Natural killer cell treated with Interleukin-12 subunit alpha and Interleukin-12 subunit beta and Interleukin-15 and Interleukin-18, amount 100 ng/mL, for 72 hours (primary cell): Measurements from ENCODE around the gene RALGPS1. TPM values are rescaled to one million over a fixed set of nuclear protein-coding genes. Genes with fewer than 3 reads are reported as not detected.
"Not testable (repeated sequence)": the region's sequence is repeated elsewhere in the genome, so short reads cannot be mapped to it uniquely, and the experiment has no call there.

Experiments
- ATAC-seq, 2 donors: fragments of 150-1000 bp; cut with Tn5 transposase in 1 of 2; sonication (Bioruptor Pico), chemical (Tn5 transposase) in 1 of 2; 2 replicates each; pipeline ENCODE4 v1.10.0; 2021
- DNase-seq: peaks from one replicate; pipeline ENCODE4 v3.0.0; 2022; ENCODE audit warnings: low spot score
- H3K27ac Mint-ChIP-seq, 2 donors: 1 replicate in 1 of 2; 2 replicates in 1 of 2; pipeline ENCODE4 v1.8.0; 2022; ENCODE audit warnings: mixed read lengths in 2 of 2, mild to moderate bottlenecking in 1 of 2, moderate library complexity in 1 of 2
- H3K27me3 Mint-ChIP-seq, 2 donors: 1 replicate in 1 of 2; 2 replicates in 1 of 2; pipeline ENCODE4 v1.8.0; 2022; ENCODE audit warnings: mixed read lengths in 2 of 2
- H3K36me3 Mint-ChIP-seq: one replicate; pipeline ENCODE4 v1.8.0; 2022; ENCODE audit warnings: mixed read lengths
- H3K4me1 Mint-ChIP-seq, 2 donors: 1 replicate in 1 of 2; 2 replicates in 1 of 2; pipeline ENCODE4 v1.8.0; 2022; ENCODE audit warnings: low read depth in 2 of 2, mixed read lengths in 2 of 2, mild to moderate bottlenecking in 1 of 2
- H3K4me3 Mint-ChIP-seq: one replicate; pipeline ENCODE4 v1.8.0; 2022; ENCODE audit warnings: mixed read lengths
- H3K9me3 Mint-ChIP-seq: 2 replicates; pipeline ENCODE4 v1.8.0; 2022; ENCODE audit warnings: mixed read lengths
- total RNA-seq, 2 donors: library from RNA; stranded (reverse); gene quantifications; one replicate each; pipeline ENCODE4 v1.2.3, GENCODE V29; 2022

The RALGPS1 gene
- total RNA-seq, 2 donors from 2014 or later: 4.4 to 7.0 TPM

DNA sequence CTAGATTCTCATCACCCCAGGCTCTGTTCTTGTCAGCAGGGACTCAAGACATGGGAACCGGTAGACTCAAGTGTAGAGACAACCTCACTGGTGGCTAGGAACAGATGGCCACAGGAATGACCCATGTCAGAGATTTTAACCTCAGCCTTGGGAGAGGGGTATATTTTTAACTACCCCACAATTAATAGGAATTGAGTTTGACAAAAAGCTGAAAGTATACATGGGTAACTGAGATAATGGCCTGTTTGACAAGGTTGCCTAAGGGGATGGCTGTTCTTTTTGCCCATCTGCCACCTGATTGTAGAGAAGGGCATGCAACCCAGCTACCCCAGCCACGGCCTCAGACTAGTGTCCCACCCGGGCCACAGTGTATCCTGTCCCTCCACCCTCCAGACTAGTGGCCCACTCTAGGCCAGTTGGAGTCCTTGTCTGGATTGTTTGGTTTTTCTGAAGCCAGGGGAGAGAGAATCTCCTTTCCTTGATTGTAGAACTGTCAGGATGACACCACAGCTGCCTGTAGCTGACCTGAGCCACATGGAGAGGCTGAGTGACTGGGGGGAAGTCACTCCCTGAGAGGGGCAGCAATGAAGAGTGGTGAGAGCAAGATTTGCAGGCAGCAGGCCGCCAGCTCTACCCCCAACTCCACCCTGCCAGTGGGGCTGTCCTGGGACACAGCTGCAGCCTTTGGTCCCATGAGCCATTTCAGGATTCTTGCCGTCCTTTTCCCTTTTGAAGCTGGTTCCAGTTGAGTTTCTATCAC lies 222.5 kb downstream of the RALGPS1 start:
- DNase-seq (no peak), ATAC-seq (no peak)
- H3K9me3 Mint-ChIP-seq: no peaks in the 10 kb centered on the region

GRCh38 chr9:127137640-127138360 lies 223.2 kb downstream of the RALGPS1 start:
- no peak overlapping the region for H3K4me3 Mint-ChIP-seq
- H3K27ac Mint-ChIP-seq: no peak overlapping the region
- no peak for DNase-seq
- H3K4me1 Mint-ChIP-seq: no peaks in the 10 kb centered on the region
- no peaks in the 10 kb centered on the region for H3K36me3 Mint-ChIP-seq
- no peaks in the 10 kb centered on the region for H3K9me3 Mint-ChIP-seq
- no peaks in the 10 kb centered on the region for H3K27me3 Mint-ChIP-seq
- no peak for ATAC-seq

More for the DNA sequence above, 222.5 kb downstream of the RALGPS1 start:
- Mint-ChIP-seq H3K36me3 (no peaks in the 10 kb centered on the region), H3K27ac (no peak overlapping the region), H3K4me3 (no peak overlapping the region), H3K4me1 (no peaks in the 10 kb centered on the region), H3K27me3 (no peaks in the 10 kb centered on the region)

GRCh38 chr9:127138444-127138843 lies 223.9 kb downstream of the RALGPS1 start:
- H3K27me3 Mint-ChIP-seq: no peaks in the 10 kb centered on the region
- no peak overlapping the region for H3K4me3 Mint-ChIP-seq
- ATAC-seq: no peak
- H3K9me3 Mint-ChIP-seq: no peaks in the 10 kb centered on the region
- no peaks in the 10 kb centered on the region for H3K36me3 Mint-ChIP-seq
- no peak overlapping the region for H3K27ac Mint-ChIP-seq
- H3K4me1 Mint-ChIP-seq: no peaks in the 10 kb centered on the region
- DNase-seq: no peak

- ATAC-seq (no peak), DNase-seq (no peak)
- no peaks in the 10 kb centered on the region for H3K9me3 Mint-ChIP-seq
- no peaks in the 10 kb centered on the region for H3K4me1 Mint-ChIP-seq
- no peak overlapping the region for H3K4me3 Mint-ChIP-seq
- H3K27ac Mint-ChIP-seq: no peak overlapping the region
- H3K36me3 Mint-ChIP-seq: no peaks in the 10 kb centered on the region
- no peaks in the 10 kb centered on the region for H3K27me3 Mint-ChIP-seq
These were observed 224.6 kb downstream of the RALGPS1 start for GRCh38 chr9:127139071-127139731.

DNA sequence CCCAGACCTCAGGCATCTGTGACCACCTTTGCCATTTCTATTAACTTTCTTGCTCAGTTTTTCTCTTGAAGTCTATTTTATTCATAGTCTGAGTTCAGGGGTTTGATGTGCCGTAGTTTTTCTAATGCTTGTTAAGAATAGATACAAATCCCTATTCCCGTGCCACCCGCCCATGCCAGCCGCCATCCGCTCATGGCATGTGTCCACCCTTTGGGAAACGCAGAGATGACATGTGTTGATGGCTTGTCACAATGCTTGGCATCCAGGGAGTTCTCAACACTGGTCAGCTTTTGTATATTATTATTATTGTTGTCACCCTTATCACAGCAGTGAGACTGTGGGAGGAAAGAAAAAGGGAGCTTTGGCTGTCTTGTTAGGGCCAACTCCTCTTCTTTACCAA lies 225.2 kb downstream of the RALGPS1 start:
- no peak overlapping the region for H3K4me3 Mint-ChIP-seq
- no peaks in the 10 kb centered on the region for H3K27me3 Mint-ChIP-seq
- no peak for DNase-seq

GRCh38 chr9:127140181-127140580 lies 225.6 kb downstream of the RALGPS1 start:
- Mint-ChIP-seq H3K27ac (no peak overlapping the region), H3K4me1 (no peaks in the 10 kb centered on the region), H3K4me3 (no peak overlapping the region), H3K36me3 (no peaks in the 10 kb centered on the region), H3K9me3 (no peaks in the 10 kb centered on the region), H3K27me3 (no peaks in the 10 kb centered on the region)
- ATAC-seq: no peak
- no peak for DNase-seq

More for the DNA sequence above, 225.2 kb downstream of the RALGPS1 start:
- no peak for ATAC-seq
- no peak overlapping the region for H3K27ac Mint-ChIP-seq
- no peaks in the 10 kb centered on the region for H3K36me3 Mint-ChIP-seq
- no peaks in the 10 kb centered on the region for H3K4me1 Mint-ChIP-seq
- H3K9me3 Mint-ChIP-seq: no peaks in the 10 kb centered on the region

DNA sequence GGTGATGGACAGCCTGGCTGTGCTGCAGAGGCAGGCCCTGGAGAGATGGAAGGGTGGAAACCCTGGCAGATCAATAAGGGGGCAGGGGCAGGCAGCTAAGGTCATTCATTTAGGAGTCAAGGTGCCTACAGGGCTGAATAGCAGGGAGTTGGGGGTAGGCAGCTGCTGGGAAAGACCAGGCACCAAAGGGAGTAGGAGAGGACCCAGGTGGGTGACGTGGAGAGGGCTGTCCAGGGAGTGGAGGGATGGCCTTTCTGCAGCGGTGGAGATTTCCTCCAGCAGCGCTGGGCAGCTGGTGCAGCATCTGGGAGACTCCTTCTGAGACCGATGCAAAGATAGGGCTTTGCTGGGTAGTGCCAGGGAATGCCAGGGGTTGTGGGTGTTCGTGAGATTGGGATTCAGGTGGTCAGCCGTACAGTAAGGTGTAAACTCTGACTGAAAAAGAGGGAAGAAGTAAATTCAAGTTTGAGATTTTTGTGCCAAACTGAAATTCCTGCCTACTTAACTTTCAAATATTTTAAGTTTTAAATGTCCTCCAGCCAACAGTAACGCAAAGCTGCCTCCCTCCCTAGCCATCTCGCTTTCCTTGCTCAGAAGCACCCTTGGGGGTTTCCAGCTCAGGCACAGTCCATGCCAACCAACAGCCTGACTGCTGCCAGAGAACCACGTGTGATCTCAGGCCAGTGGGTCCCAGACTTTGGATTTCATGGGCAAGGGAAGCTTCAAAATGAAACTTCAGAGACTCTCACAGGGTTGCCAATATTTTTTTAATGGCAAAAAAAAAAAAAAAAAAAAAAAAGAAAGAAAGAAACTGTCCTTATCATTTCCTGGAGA lies 226.5 kb downstream of the RALGPS1 start:
- H3K27me3 Mint-ChIP-seq: no peaks in the 10 kb centered on the region
- no peak overlapping the region for H3K27ac Mint-ChIP-seq
- H3K36me3 Mint-ChIP-seq: no peaks in the 10 kb centered on the region
- H3K4me1 Mint-ChIP-seq: no peaks in the 10 kb centered on the region
- no peak for ATAC-seq
- no peak overlapping the region for H3K4me3 Mint-ChIP-seq
- DNase-seq: no peak
- H3K9me3 Mint-ChIP-seq: no peaks in the 10 kb centered on the region

GRCh38 chr9:127142291-127142690 lies 227.7 kb downstream of the RALGPS1 start:
- no peak for DNase-seq
- Mint-ChIP-seq H3K4me1 (no peaks in the 10 kb centered on the region), H3K9me3 (no peaks in the 10 kb centered on the region), H3K27ac (no peak overlapping the region), H3K4me3 (no peak overlapping the region), H3K27me3 (no peaks in the 10 kb centered on the region), H3K36me3 (no peaks in the 10 kb centered on the region)
- ATAC-seq: no peak

GRCh38 chr9:127142931-127143464 lies 228.4 kb downstream of the RALGPS1 start:
- no peaks in the 10 kb centered on the region for H3K9me3 Mint-ChIP-seq
- no peaks in the 10 kb centered on the region for H3K27me3 Mint-ChIP-seq
- H3K36me3 Mint-ChIP-seq: no peaks in the 10 kb centered on the region
- ATAC-seq: no peak
- no peaks in the 10 kb centered on the region for H3K4me1 Mint-ChIP-seq
- no peak for DNase-seq
- H3K4me3 Mint-ChIP-seq: no peak overlapping the region
- no peak overlapping the region for H3K27ac Mint-ChIP-seq

- Mint-ChIP-seq H3K4me3 (no peak overlapping the region), H3K27ac (no peak overlapping the region), H3K36me3 (no peaks in the 10 kb centered on the region), H3K27me3 (no peaks in the 10 kb centered on the region), H3K4me1 (no peaks in the 10 kb centered on the region), H3K9me3 (no peaks in the 10 kb centered on the region)
- ATAC-seq: peak in 1 of 2 donors; percentile 32
- no peak for DNase-seq
These were observed 229.4 kb downstream of the RALGPS1 start for GRCh38 chr9:127143920-127144465.

GRCh38 chr9:127144670-127145445 lies 230.3 kb downstream of the RALGPS1 start:
- no peak overlapping the region for H3K4me3 Mint-ChIP-seq
- H3K27ac Mint-ChIP-seq: no peak overlapping the region
- ATAC-seq (peak in 1 of 2 donors; percentile 32), DNase-seq (no peak)
- no peaks in the 10 kb centered on the region for H3K9me3 Mint-ChIP-seq
- no peaks in the 10 kb centered on the region for H3K27me3 Mint-ChIP-seq
- H3K36me3 Mint-ChIP-seq: no peaks in the 10 kb centered on the region
- H3K4me1 Mint-ChIP-seq: no peaks in the 10 kb centered on the region

- H3K4me3 Mint-ChIP-seq, H3K4me1 Mint-ChIP-seq, H3K9me3 Mint-ChIP-seq, H3K27ac Mint-ChIP-seq, DNase-seq, H3K36me3 Mint-ChIP-seq, ATAC-seq, H3K27me3 Mint-ChIP-seq: not testable (repeated sequence)
These were observed 232.3 kb downstream of the RALGPS1 start for GRCh38 chr9:127146841-127147240.
